Mucosa of descending colon (tissue), 3 donors: ENCODE measurements around the gene ELAVL1. TPM values are rescaled to one million over a fixed set of nuclear protein-coding genes. Genes with fewer than 3 reads are reported as not detected.

Experiments used
- ATAC-seq: fragments of 200-7000 bp; cut with Tn5 transposase; one replicate; pipeline ENCODE4 v1.9.1; 2020; ENCODE audit warnings: mild to moderate bottlenecking, moderate library complexity
- DNase-seq, 3 donors: peaks; one replicate each; pipeline ENCODE4 v3.0.0-alpha.2; 2020
- H3K36me3 ChIP-seq: fragments of 200-600 bp; one replicate; pipeline ENCODE4 v1.8.0; 2021; ENCODE audit warnings: low read depth, mild to moderate bottlenecking
- H3K4me1 ChIP-seq: fragments of 200-600 bp; one replicate; pipeline ENCODE4 v1.8.0; 2021; ENCODE audit warnings: low read depth, mild to moderate bottlenecking
- H3K4me3 ChIP-seq: fragments of 200-600 bp; one replicate; pipeline ENCODE4 v1.8.0; 2021; ENCODE audit warnings: mild to moderate bottlenecking
- H3K9me3 ChIP-seq: fragments of 200-600 bp; one replicate; pipeline ENCODE4 v1.8.0; 2021; ENCODE audit warnings: mild to moderate bottlenecking
- CTCF ChIP-seq: fragments of 200-600 bp; IDR thresholded peaks from one replicate; pipeline ENCODE4 v1.8.0; 2022; ENCODE audit warnings: antibody characterized with exemption, mild to moderate bottlenecking
- intact Hi-C, 2 donors: fragments of 100-400 bp; cut with DNase I in 1 of 2; cut with micrococcal nuclease in 1 of 2; formaldehyde crosslinking; loops; one replicate each; pipeline versions ENCODE4 v1.11.0 to v1.11.1; 2022; cut with DNase I, micrococcal nuclease
- total RNA-seq, 3 donors: library from RNA; stranded (reverse); fragmentation: NEBNext Ultra II Directional in 2 of 3; extraction: Animal tissue kit (Norgen Biotek cat#: 25700) in 2 of 3; gene quantifications; one replicate each; pipeline versions ENCODE4 v1.2.1 to v1.2.4, GENCODE V29; 2021 to 2023
- donor health status: DM: no; HTN: no; CAD: no; lungs with moderate emphysema.
- donor health status: DM: no; HTN: no; CAD: no.
- donor health status: DM: no; HTN: yes; CAD: no.

Gene ELAVL1
- total RNA-seq, 3 donors from 2014 or later: 43.9 to 63.9 (median 58.7) TPM

GRCh38 chr19:7915250-7916102 is 90.0 kb downstream of the ELAVL1 start:
- intact Hi-C loops: no loop called here
- TF ChIP-seq CTCF: no peak
- Histone ChIP-seq H3K9me3 (no peaks in the 10 kb centered on the region), H3K4me1 (peaks cover 40% of the 10 kb centered on the region), H3K4me3 (no peak overlapping the region), H3K36me3 (peaks cover 13% of the 10 kb centered on the region)
- ATAC-seq (no peak), DNase-seq (no peak)

DNA sequence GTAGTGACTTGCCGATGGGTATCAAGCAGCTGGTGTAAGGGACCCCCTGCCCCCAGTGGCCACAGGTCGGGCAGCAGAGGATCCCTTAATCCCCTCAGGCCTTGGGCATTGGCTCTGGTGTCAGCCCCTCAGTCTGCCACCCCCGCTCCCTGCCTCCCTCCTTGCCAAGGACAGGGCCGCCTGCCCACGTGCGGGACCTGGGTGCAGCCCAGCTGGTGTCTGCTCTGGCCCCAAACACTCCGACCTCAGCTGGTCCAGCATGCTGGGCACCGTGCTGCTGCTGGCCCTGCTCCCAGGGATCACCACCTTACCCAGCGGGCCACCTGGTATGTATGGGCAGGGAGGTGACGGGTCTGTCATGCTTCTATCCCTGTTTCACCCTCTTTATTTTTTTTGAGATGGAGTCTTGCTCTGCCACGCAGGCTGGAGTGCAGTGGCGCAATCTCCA is 90.8 kb downstream of the ELAVL1 start, which contains the start of gene TGFBR3L:
TGFBR3L (plus strand) TSS at position 233 of the 448 bp plus-strand sequence.
- Histone ChIP-seq H3K4me3 (no peak within 1 kb of the TSS), H3K9me3 (no peaks in the 10 kb centered on the region), H3K36me3 (peaks cover 20% of the 10 kb centered on the region), H3K4me1 (peaks cover 38% of the 10 kb centered on the region)
- ATAC-seq: no peak
- intact Hi-C loops: no loop called here
- no peak for TF ChIP-seq CTCF
- DNase-seq: peak in 1 of 3 donors; percentile 25

- DNase-seq (peak in 1 of 3 donors; percentile 23), ATAC-seq (no peak)
- Histone ChIP-seq H3K9me3 (no peaks in the 10 kb centered on the region), H3K36me3 (peaks cover 20% of the 10 kb centered on the region), H3K4me1 (peaks cover 32% of the 10 kb centered on the region), H3K4me3 (no peak overlapping the region)
- TF ChIP-seq CTCF: no peak
- intact Hi-C loops: no loop called here
Observed at GRCh38 chr19:7914099-7914498, 91.3 kb downstream of the ELAVL1 start.

GRCh38 chr19:7913652-7914051 is 91.8 kb downstream of the ELAVL1 start:
- DNase-seq (no peak), ATAC-seq (no peak)
- no peak for TF ChIP-seq CTCF
- Histone ChIP-seq H3K4me1 (peaks cover 28% of the 10 kb centered on the region), H3K9me3 (no peaks in the 10 kb centered on the region), H3K36me3 (peaks cover 20% of the 10 kb centered on the region), H3K4me3 (no peak overlapping the region)
- intact Hi-C loops: no loop called here

GRCh38 chr19:7912697-7913564 is 92.5 kb downstream of the ELAVL1 start:
- Histone ChIP-seq H3K4me1 (peaks cover 22% of the 10 kb centered on the region), H3K9me3 (no peaks in the 10 kb centered on the region), H3K4me3 (no peak overlapping the region), H3K36me3 (peaks cover 20% of the 10 kb centered on the region)
- intact Hi-C loops: no loop called here
- no peak for ATAC-seq
- DNase-seq: peak in 1 of 3 donors; percentile 30
- no peak for TF ChIP-seq CTCF
